Tibial nerve (tissue), 4 donors: ENCODE measurements around the gene RFC1. TPM values are rescaled to one million over a fixed set of nuclear protein-coding genes. Genes with fewer than 3 reads are reported as not detected.
"Not testable (repeated sequence)": the region's sequence is repeated elsewhere in the genome, so short reads cannot be mapped to it uniquely, and the experiment has no call there.

ENCODE experiments used
- DNase-seq, 2 donors: peaks; one replicate each; pipeline ENCODE4 v3.0.0-alpha.2; 2019; ENCODE audit warnings: low spot score in 2 of 2
- H3K27ac ChIP-seq, 4 donors: fragments of 200-600 bp; sonication (generic) in 3 of 4; one replicate each; pipeline ENCODE4 v1.5.1; 2017 to 2019; ENCODE audit warnings: mild to moderate bottlenecking in 1 of 4
- H3K27me3 ChIP-seq, 2 donors: fragments of 200-600 bp; sonication (generic) in 1 of 2; one replicate each; pipeline versions ENCODE4 v1.5.1 to v1.6.0; 2017 to 2019
- H3K36me3 ChIP-seq, 3 donors: fragments of 200-600 bp; sonication (generic); one replicate each; pipeline ENCODE4 v1.5.1; 2018 to 2019
- H3K4me1 ChIP-seq, 4 donors: fragments of 200-600 bp; sonication (generic) in 3 of 4; one replicate each; pipeline ENCODE4 v1.5.1; 2017 to 2019
- H3K4me3 ChIP-seq, 4 donors: fragments of 200-600 bp; sonication (generic) in 3 of 4; one replicate each; pipeline ENCODE4 v1.5.1; 2017 to 2019; ENCODE audit warnings: mild to moderate bottlenecking in 1 of 4, moderate library complexity in 1 of 4
- H3K9me3 ChIP-seq, 4 donors: fragments of 200-600 bp; sonication (generic) in 3 of 4; one replicate each; pipeline ENCODE4 v1.5.1; 2017 to 2019
- EP300 ChIP-seq, 2 donors: sonication (generic); formaldehyde crosslinking; IDR thresholded peaks; one replicate each; pipeline ENCODE4 v1.6.1; 2017; ENCODE audit warnings: antibody characterized with exemption in 2 of 2, mild to moderate bottlenecking in 1 of 2
- POLR2A ChIP-seq, 2 donors: fragments of 450-650 bp; IDR thresholded peaks; one replicate each; pipeline ENCODE4 v1.6.1; 2017; ENCODE audit warnings: antibody characterized with exemption in 2 of 2, mild to moderate bottlenecking in 2 of 2, moderate library complexity in 2 of 2
- WGBS, 2 donors: methylation state at CpG; one replicate each; pipeline ENCODE4 v1.1.5; 2018; 5-methylcytosine and 5-hydroxymethylcytosine counted together
- total RNA-seq, 4 donors: library from RNA; depleted of rRNA; stranded (reverse); fragments of >200 nt; gene quantifications; one replicate each; pipeline ENCODE4 v1.1.0, GENCODE V29; 2016
- TF ChIP-seq, protein P1 (sequence below), 5 experiments: fragments of 200-600 bp in 3 of 5; fragments of 450-650 bp in 2 of 5; sonication (generic) in 3 of 5; IDR thresholded peaks; one replicate each; pipeline ENCODE4 v1.5.1; 2016 to 2019; ENCODE audit warnings: antibody characterized with exemption in 5 of 5, mild to moderate bottlenecking in 3 of 5, moderate library complexity in 2 of 5

Gene RFC1
- total RNA-seq, 4 donors from 2014 or later = 23.3 to 85.9 (median 38.5) TPM

DNA sequence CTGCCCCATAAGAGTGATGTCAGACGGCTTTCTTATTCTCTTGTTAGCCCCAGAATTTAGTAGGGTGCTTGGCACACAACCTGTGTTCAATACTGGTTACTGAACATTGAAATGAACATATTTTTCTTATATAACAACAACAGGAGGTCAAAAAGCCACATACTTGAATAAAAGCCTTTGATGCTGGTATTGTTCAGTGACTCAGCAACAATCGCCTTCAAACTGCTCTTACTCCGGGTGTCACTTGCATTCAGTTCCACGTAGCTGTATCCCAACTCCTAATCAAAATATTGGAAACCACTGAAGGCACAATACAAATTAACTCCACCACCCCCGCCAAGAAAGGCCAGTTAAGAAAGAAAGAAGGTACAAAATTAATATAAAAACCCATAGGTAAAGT lies 61.5 kb downstream of the RFC1 start:
- WGBS, 2 donors = 69 to 80% methylated on average over 5 of the region's 5 CpGs
- H3K27me3 ChIP-seq = no peaks in the 10 kb centered on the region
- peaks cover 0 to 91% (median 19%) of the 10 kb centered on the region in 3 donors for H3K36me3 ChIP-seq
- no peak overlapping the region for H3K27ac ChIP-seq
- no peak for TF ChIP-seq EP300 (IDR thresholded peaks at IDR 0.05)
- TF ChIP-seq POLR2A (IDR thresholded peaks at IDR 0.05) = no peak
- TF ChIP-seq, protein P1, sequence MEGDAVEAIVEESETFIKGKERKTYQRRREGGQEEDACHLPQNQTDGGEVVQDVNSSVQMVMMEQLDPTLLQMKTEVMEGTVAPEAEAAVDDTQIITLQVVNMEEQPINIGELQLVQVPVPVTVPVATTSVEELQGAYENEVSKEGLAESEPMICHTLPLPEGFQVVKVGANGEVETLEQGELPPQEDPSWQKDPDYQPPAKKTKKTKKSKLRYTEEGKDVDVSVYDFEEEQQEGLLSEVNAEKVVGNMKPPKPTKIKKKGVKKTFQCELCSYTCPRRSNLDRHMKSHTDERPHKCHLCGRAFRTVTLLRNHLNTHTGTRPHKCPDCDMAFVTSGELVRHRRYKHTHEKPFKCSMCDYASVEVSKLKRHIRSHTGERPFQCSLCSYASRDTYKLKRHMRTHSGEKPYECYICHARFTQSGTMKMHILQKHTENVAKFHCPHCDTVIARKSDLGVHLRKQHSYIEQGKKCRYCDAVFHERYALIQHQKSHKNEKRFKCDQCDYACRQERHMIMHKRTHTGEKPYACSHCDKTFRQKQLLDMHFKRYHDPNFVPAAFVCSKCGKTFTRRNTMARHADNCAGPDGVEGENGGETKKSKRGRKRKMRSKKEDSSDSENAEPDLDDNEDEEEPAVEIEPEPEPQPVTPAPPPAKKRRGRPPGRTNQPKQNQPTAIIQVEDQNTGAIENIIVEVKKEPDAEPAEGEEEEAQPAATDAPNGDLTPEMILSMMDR (IDR thresholded peaks at IDR 0.05) = no peak
- no peaks in the 10 kb centered on the region for H3K4me1 ChIP-seq
- no peaks in the 10 kb centered on the region for H3K9me3 ChIP-seq
- no peak for DNase-seq
- H3K4me3 ChIP-seq = no peak overlapping the region

GRCh38 chr4:39303871-39304270 lies 62.3 kb downstream of the RFC1 start:
- Histone ChIP-seq H3K4me3 (no peak overlapping the region), H3K4me1 (no peaks in the 10 kb centered on the region), H3K36me3 (peaks cover 0 to 93% (median 20%) of the 10 kb centered on the region in 3 donors), H3K9me3 (no peaks in the 10 kb centered on the region), H3K27me3 (no peaks in the 10 kb centered on the region), H3K27ac (no peak overlapping the region)
- no peak for DNase-seq
- no peak for TF ChIP-seq POLR2A (IDR thresholded peaks at IDR 0.05)
- TF ChIP-seq EP300 (IDR thresholded peaks at IDR 0.05) = no peak
- TF ChIP-seq, protein P1 (IDR thresholded peaks at IDR 0.05) = no peak
- 82 to 93% methylated on average over 3 of the region's 3 CpGs for WGBS, 2 donors

DNA sequence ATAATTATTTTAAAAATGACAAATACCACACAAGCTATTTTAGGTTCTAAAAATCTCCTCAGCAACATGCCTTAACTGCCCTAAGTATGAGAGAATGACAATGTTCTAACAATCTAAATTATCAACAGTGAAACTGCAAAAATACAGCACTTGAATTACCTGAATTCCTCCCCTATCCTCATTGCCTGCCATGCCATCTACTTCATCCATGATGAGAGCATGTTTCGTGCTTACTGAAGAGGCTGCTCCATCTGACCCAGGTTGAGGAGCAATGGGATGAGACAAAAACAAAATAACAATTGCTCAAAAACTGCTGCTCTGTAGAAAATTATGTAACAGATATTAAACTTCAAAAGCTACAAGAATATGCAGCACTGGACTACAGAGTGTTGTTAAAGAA lies 63.3 kb downstream of the RFC1 start:
- no peaks in the 10 kb centered on the region for H3K4me1 ChIP-seq
- H3K27ac ChIP-seq = no peak overlapping the region
- 91 to 93% methylated on average over 1 of the region's 1 CpG for WGBS, 2 donors
- H3K36me3 ChIP-seq = peaks cover 0 to 93% (median 30%) of the 10 kb centered on the region in 3 donors
- H3K9me3 ChIP-seq = no peaks in the 10 kb centered on the region
- no peak for TF ChIP-seq EP300 (IDR thresholded peaks at IDR 0.05)
- no peak for TF ChIP-seq POLR2A (IDR thresholded peaks at IDR 0.05)
- TF ChIP-seq, protein P1 (IDR thresholded peaks at IDR 0.05) = no peak
- DNase-seq = no peak
- H3K4me3 ChIP-seq = no peak overlapping the region
- H3K27me3 ChIP-seq = no peaks in the 10 kb centered on the region

DNA sequence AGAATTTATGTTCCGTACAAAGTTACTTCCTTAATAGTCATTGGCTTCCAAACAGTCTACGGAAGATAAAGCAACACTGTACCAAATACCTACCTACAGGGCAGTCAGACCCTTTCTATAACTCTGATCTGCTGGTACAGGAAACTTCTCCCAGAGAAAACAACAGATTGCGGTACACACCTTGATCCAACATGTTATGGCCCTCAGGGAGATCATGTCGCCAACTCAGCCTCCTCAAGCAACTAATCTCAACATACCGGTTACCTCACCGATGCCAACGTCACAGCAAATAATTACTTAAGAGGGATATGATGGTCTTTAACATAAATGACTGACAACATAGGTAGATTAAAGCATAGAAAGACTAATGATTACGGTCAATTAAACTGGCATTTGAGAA lies 70.4 kb downstream of the RFC1 start:
- WGBS, 2 donors = 95 to 97% methylated on average over 8 of the region's 8 CpGs
- Histone ChIP-seq H3K4me3 (no peak overlapping the region), H3K9me3 (no peaks in the 10 kb centered on the region), H3K27me3 (no peaks in the 10 kb centered on the region), H3K27ac (no peak overlapping the region), H3K4me1 (no peaks in the 10 kb centered on the region), H3K36me3 (peaks cover 0 to 86% (median 22%) of the 10 kb centered on the region in 3 donors)
- TF ChIP-seq POLR2A (IDR thresholded peaks at IDR 0.05) (no peak), EP300 (IDR thresholded peaks at IDR 0.05) (no peak)
- TF ChIP-seq, protein P1 (IDR thresholded peaks at IDR 0.05) = no peak
- no peak for DNase-seq

DNA sequence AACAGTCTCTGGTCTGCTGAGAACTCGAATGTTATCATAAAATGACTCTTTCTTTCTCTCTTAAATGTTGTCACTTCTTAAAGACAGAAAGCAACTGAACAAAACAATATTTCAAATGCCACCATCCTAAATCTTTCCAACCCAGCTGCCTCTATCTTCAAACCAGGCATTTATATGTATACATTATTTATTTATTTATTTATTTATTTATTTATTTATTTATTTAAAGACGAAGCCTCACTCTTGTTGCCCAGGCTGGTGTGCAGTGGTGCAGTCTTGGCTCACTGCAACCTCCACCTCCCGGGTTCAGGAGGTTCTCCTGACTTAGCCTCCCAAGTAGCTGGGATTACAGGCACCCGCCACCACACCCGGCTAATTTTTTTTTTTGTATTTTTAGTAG lies 73.7 kb downstream of the RFC1 start:
- 96 to 100% methylated on average over 5 of the region's 5 CpGs for WGBS, 2 donors

DNA sequence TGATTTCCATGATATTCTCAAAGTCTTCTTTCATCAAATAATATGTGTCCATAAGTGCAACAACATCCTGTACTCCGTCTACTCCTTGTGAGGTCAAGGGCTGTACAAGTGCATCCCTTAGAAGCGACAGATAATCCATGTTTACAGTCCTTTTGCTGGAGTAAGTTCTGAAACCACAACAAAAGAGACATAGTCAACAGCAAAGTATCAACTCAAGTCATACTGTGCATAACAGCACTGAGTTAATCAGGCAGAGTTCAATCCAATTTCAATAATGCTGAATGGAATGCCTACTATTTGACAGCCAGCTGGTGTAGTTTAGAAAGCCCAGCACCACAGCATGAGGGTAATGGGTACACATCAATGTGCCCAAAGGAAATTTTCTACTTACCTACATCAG lies 74.5 kb downstream of the RFC1 start:
- no peaks in the 10 kb centered on the region for H3K4me1 ChIP-seq
- peaks cover 0 to 93% (median 16%) of the 10 kb centered on the region in 3 donors for H3K36me3 ChIP-seq
- H3K4me3 ChIP-seq = no peak overlapping the region
- H3K9me3 ChIP-seq = no peaks in the 10 kb centered on the region
- H3K27me3 ChIP-seq = no peaks in the 10 kb centered on the region
- 91 to 94% methylated on average over 2 of the region's 2 CpGs for WGBS, 2 donors
- DNase-seq = no peak
- H3K27ac ChIP-seq = no peak overlapping the region
- no peak for TF ChIP-seq POLR2A (IDR thresholded peaks at IDR 0.05)
- TF ChIP-seq, protein P1 (IDR thresholded peaks at IDR 0.05) = no peak
- no peak for TF ChIP-seq EP300 (IDR thresholded peaks at IDR 0.05)

More for the DNA sequence above, 73.7 kb downstream of the RFC1 start:
- not testable (repeated sequence) for H3K27me3 ChIP-seq, H3K4me3 ChIP-seq, H3K9me3 ChIP-seq, H3K27ac ChIP-seq, H3K4me1 ChIP-seq, DNase-seq
- H3K36me3 ChIP-seq = peaks cover 0 to 86% (median 16%) of the 10 kb centered on the region in 3 donors
